GM19463 (cell line): ENCODE data around the gene ALG8.

ENCODE experiments used
- ATAC-seq: cut with Tn5 transposase; IDR thresholded peaks from one replicate; pipeline ENCODE4 v1.9.1; 2021; ENCODE audit warnings: mild to moderate bottlenecking, moderate library complexity; ENCODE audit not compliant: unreplicated experiment

Gene ALG8

DNA sequence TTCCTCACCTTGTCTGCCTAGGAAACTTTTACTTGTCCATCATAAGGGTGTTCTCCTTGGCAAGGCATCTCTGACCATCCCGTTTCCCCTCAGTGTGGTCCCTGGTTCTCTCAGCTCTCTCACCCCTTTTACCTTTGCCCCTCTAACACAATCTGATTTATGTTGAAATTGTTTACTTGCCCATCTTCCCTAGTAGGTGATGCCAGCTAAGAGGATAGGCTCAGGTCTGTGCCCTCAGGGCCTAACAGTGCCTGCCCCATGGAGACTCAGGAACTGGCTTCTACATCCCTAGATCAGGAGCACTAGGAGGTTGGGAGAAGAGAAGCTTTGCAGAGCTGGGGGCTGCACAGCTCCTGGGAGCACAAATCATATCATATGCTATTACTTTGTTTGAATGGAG lies 21.1 kb upstream of the ALG8 start:
- no peak for ATAC-seq

DNA sequence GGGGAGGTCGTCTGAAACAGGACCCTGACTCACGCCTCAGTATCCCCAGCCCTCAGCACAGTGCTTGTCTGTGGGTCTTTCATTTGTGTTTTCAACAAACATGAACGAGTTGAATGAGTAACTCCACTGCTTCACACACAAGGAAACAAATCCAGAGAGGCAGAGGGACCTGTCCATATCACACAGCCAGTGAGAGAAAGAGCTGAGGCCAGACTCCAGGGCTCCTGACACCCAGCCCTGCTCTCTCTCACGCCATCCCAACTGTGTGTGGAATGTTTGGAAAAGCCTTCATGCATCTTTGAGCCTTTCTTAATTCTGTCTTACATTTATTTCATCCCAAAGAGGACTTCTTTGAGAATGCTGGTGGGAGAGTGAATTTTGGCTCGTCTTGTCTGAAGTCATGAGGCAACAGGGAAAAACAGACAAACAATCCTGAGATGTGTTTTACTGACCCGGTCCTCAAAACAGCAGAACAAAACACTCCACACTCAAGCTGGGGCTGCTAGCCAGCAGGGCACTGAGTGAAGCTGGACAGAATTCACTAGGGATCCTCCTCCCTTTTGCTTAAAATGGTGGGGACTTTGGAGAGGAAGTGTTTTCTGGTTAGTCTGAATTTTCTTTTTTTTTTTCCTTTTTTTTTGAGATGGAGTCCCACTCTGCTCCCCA lies 19.7 kb upstream of the ALG8 start:
- no peak for ATAC-seq

GRCh38 chr11:78156127-78156844 lies 16.9 kb upstream of the ALG8 start:
- ATAC-seq, result no peak

DNA sequence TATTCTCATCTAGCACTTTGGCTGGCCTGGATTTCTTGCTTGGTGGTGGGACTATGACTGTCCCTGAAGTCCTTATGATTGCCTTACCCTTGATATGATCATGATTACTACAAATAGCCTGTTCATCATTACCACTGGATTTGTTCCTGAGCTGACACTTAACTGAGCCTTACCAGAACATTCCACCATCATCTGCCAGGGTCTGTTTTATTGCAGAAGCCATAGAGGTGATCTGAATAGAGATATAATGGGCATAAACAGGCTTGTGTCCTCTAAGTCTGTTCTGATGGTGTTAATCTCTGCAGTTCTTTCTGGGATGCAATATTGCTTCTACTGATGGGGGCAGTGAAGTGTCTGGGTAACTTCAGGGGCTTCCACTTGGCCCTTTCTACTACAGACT lies 12.4 kb upstream of the ALG8 start:
- ATAC-seq, result no peak

DNA sequence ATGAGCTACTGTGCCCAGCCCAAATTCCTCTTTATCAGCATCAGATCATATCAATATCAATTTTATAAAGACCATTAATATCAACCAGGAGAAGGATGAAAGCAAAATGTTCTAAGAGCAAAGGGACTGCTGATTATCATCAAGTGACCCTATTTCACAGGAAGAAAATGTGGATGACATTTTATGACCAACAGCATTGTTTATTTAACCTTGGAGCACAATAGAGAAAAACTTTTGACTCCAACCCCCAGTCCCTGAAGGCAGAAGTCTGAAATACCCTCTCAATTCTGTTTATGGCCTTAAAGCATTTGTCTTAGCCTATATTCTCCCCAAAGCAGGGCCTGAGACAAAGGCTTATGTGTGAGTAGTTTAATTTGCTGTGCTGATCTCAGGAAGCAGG lies 11.3 kb upstream of the ALG8 start:
- no peak for ATAC-seq

DNA sequence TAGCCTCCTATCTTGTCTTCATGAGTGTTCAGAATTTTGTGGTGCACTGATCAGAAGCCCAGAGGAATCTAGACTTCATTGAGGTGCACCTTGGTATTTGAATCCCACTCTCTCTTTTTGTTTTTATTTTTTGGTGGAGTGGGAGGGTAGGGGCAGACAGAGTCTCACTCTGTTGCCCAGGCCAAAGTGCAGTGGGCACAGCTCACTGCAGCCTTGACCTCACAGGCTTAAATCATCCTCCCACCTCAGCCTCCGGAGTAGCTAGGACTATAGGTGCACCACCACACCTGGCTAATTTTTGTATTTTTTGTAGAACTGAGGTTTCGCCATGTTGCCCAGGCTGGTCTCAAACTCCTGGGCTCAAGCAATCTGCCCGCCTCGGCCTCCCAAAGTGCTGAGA lies 10.9 kb upstream of the ALG8 start:
- no peak for ATAC-seq

DNA sequence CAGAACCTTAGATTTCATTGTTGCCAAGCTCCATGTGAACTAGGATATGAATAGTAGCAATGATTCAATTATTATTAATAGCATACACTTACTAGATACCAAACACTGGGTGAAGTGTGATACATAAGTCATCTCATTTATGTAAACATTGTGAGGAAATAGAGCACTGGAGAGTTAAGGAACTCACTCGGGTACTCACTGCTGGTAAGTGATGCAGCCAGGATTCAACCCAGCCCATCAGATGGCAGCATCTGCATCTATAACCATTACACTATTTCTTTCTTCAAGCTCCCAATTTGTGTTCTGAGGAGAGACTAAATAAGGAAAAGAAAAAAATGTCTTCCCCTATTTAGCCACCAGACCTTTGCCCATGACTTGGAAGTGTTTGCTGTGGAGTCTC lies 10.2 kb upstream of the ALG8 start:
- no peak for ATAC-seq

DNA sequence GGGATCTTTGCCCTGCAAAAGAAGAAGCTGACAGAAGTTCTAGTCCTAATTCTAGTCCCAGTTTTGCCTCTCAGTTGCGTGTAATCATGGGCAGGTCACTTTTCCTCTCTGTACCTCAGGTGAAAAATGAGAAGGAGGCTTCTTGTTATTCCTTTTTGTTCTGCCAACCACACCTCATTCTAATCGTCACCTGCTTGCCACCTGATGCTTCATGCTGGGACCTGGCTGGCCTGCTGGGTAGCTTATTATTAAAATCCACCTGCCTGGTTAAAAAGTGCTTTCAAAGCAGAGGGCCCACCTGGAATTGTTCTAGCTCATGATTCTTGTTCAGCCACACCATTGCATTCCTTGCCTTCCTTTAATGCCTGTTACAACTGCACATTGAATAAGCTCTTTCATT lies 8.4 kb upstream of the ALG8 start:
- ATAC-seq, result no peak

GRCh38 chr11:78145511-78146025 lies 6.1 kb upstream of the ALG8 start:
- ATAC-seq, result no peak

DNA sequence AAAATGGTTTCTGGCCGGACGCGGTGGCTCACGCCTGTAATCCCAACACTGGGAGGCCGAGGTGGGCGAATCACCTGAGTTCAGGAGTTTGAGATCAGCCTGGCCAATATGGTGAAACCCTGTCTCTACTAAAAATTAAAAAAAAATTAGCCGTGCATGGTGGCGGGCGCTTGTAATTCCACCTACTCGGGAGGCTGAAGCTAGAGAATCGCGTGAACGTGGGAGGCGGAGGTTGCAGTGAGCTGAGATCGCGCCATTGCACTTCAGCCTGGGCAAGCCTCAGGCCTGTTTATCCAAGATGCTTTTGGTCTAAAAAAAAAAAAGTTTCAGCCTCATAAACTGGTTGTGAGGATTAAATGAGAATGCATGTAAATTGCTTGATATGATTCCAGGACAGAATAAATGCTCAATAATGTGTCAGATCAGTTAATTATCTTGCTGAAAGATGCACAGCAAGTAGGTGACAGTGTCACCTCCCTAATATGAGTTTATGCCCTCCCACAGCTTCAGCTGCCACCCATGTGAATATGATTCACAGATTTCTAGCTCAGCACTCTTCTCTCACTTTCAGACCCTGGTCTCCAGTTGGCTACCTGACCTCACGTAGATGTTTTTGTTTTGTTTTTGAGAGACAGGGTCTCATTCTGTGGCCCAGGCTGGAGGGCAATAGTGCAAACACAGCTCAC lies 1.1 kb upstream of the ALG8 start:
- no peak for ATAC-seq

DNA sequence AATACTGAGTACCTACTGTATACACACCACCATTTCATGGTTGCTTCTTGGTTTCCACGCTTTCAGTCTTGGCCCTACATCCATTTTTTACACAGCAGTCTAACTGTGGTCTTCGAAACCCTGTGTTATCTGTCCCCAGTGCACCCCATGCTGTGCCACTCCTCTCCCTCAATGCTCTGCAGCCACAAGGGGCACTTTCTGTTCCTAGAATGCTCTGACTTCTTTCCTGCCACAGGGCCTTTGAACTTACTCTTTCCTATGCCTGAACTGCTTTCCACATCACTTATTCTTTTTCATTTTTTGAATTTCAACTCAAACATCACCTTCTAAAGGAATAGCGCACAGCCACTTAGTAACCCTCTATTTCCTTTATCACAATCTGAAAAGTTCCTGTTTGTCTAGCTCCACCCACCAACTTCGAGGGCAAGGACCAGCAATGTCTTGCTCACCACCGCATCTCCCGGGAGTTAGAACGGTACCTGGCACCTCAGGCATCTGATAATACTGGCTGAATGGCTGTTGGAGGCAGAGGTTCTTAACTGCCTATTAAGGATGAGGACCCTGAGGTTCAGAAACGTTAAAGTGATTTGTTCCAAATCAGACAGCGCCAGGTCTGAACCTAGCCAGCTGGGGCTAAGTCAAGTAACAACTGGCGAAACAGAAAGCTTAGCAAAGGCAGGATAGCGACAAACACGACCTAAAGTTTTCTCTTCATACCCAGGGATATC lies 568 bp downstream of the ALG8 start:
- ATAC-seq, result peak; percentile 22

- ATAC-seq, result no peak
Measured at GRCh38 chr11:78138291-78138690, 1.1 kb downstream of the ALG8 start.

- no peak for ATAC-seq
Measured at GRCh38 chr11:78132475-78132874, 7.0 kb downstream of the ALG8 start.

GRCh38 chr11:78131956-78132355 lies 7.5 kb downstream of the ALG8 start:
- no peak for ATAC-seq

- no peak for ATAC-seq
Measured at GRCh38 chr11:78127403-78127802, 12.0 kb downstream of the ALG8 start.

GRCh38 chr11:78112582-78113275 lies 26.7 kb downstream of the ALG8 start:
- ATAC-seq, result peak; percentile 70

DNA sequence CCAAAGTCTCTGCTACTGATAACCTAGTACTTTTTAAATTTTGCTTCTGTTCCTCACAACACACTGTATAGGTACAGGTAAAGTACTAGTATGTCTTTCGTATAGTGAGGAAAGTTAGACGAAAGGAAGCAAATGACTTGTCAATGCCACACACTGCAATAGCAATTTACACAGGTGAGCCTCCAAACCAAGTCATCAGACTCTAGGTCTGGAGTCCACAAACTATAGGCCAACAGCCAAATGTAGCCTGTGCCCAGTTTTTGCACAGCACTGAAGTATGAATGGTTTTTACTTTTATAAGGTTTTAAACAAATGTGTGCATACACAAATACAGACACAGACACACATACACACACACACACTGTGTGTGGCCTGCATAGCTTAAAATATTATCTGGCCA lies 28.1 kb downstream of the ALG8 start:
- ATAC-seq, result no peak

DNA sequence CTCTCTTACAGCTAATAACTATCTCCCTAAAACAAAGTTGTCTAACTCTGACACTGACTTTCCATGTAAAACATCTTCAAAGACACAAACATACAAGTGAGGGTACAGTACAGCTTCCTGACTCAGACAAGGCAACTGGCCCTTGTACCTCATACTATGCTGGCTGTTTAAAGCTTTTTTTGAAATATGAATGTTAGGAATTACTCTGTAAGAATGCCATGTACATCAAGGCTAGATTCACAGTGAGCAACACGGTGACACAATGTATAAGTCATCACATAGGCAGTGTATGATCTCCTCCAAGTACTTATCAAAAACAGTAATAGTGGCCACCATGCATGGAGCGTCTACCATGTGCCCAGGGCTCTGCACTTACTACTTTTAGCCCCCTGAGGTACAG lies 28.6 kb downstream of the ALG8 start:
- no peak for ATAC-seq

DNA sequence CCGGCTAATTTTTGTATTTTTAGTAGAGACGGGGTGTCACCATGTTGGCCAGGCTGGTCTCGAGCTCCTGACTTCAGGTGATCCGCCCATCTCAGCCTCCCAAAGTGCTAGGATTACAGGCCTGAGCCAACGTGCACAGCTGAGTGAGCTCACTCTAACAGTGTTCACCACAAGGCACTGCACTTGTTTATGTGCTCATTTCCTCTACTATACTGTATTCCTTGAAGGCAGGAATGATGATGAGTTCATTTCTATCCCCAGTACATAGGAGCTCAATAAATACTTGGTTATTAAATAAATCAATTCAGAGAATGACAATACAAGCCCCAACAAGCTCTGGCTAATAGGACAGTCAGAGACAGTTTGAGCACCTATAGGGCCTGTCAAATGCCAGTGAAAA lies 29.1 kb downstream of the ALG8 start:
- ATAC-seq, result no peak

DNA sequence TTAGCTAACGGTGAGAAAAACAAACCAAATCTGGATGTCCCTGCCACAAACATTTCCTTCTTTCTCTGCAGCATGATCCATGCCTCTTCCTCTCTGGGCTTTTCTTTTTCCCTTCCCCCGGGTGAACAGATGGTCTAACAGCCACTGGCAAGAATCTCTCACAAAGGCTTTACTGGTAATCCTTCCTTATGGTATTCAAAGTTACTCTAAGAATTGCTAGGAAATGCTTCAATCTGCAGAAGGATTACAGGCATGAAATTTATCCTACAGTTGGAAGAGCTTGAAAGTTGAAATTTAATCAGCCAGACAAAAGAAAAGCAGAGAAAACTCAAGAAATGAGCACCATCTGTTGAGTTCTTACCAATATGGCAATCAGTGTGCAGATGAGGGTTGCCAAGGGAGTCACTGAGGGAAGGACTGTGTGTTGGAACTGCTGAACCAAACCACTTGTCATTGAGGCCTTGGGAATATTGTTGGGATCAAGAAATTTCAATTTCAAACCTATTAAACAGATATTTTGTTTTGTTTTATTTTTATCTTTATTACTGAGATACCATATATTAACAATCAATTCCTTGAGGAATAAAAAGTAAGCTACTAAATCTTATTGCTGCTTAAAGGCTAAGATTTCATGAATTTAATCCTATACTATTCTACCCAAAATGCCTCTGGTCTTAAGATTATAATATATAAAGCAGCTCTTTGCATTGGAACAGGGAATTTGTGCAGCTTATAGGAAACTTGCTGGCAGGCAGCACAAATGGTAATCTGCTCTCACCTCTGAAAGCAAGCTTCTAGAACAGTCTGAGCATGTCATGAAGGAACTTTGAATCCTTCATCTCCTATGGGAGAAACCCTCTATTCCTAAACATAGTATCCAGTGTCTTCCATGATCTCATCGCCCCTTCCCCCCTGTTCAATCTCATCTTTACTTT lies 30.1 kb downstream of the ALG8 start:
- ATAC-seq, result no peak
